HEK293T (cell line): ENCODE results near the gene PDHA1.

Source experiments
- CTCF ChIA-PET: fragments of 350-600 bp; formaldehyde crosslinking; extraction: SDS; loops from one replicate; lab custom pipeline; 2021; ENCODE audit warnings: antibody characterized with exemption, inconsistent platforms; lab: Yijun Ruan, JAX
- POLR2A ChIA-PET: fragments of 350-600 bp; formaldehyde crosslinking; extraction: SDS; loops from one replicate; lab custom pipeline; 2020; ENCODE audit warnings: antibody characterized with exemption, inconsistent platforms; lab: Yijun Ruan, JAX
- DNase-seq: peaks from one replicate; pipeline ENCODE4 v3.0.0; 2012; ENCODE audit warnings: mixed read lengths; ENCODE audit errors: extremely low spot score
- ARNT ChIP-seq: fragments of 450-650 bp; IDR thresholded peaks from 2 replicates; pipeline ENCODE4 v1.6.1; 2017; ENCODE audit warnings: mild to moderate bottlenecking
- BHLHE40 ChIP-seq: fragments of 450-650 bp; IDR thresholded peaks from 2 replicates; pipeline ENCODE4 v1.6.1; 2016; ENCODE audit warnings: mild to moderate bottlenecking, moderate library complexity, borderline replicate concordance
- CTBP1 ChIP-seq: fragments of 450-650 bp; IDR thresholded peaks from 2 replicates; pipeline ENCODE4 v1.6.1; 2016; ENCODE audit warnings: borderline replicate concordance
- ELF4 ChIP-seq: fragments of 450-650 bp; IDR thresholded peaks from 2 replicates; pipeline ENCODE4 v1.6.1; 2017; ENCODE audit warnings: antibody characterized with exemption
- FOXA1 ChIP-seq: fragments of 450-650 bp; IDR thresholded peaks from 2 replicates; pipeline ENCODE4 v1.6.1; 2016; ENCODE audit warnings: mild to moderate bottlenecking
- FOXK2 ChIP-seq: fragments of 450-650 bp; IDR thresholded peaks from 2 replicates; pipeline ENCODE4 v1.6.1; 2016; ENCODE audit warnings: mild to moderate bottlenecking
- FOXM1 ChIP-seq: fragments of 450-650 bp; IDR thresholded peaks from 2 replicates; pipeline ENCODE4 v1.6.1; 2017; ENCODE audit warnings: mild to moderate bottlenecking, borderline replicate concordance
- HDGF ChIP-seq: fragments of 450-650 bp; IDR thresholded peaks from 2 replicates; pipeline ENCODE4 v1.6.1; 2017; ENCODE audit warnings: antibody characterized with exemption, borderline replicate concordance
- L3MBTL2 ChIP-seq: fragments of 450-650 bp; conservative IDR thresholded peaks from 2 replicates; pipeline ENCODE4 v1.6.1; 2016; ENCODE audit warnings: mild to moderate bottlenecking
- LEF1 ChIP-seq: fragments of 450-650 bp; IDR thresholded peaks from 2 replicates; pipeline ENCODE4 v1.6.1; 2017; ENCODE audit warnings: mild to moderate bottlenecking, borderline replicate concordance
- NFRKB ChIP-seq: fragments of 450-650 bp; IDR thresholded peaks from 2 replicates; pipeline ENCODE4 v1.6.1; 2016; ENCODE audit warnings: mild to moderate bottlenecking, moderate library complexity
- PKNOX1 ChIP-seq: fragments of 450-650 bp; IDR thresholded peaks from 2 replicates; pipeline ENCODE4 v1.6.1; 2016
- SP1 ChIP-seq: fragments of 450-650 bp; IDR thresholded peaks from 2 replicates; pipeline ENCODE4 v1.6.1; 2017
- SUZ12 ChIP-seq: fragments of 450-650 bp; IDR thresholded peaks from 2 replicates; pipeline ENCODE4 v1.6.1; 2016; ENCODE audit warnings: mild to moderate bottlenecking
- TARDBP ChIP-seq: fragments of 450-650 bp; IDR thresholded peaks from 2 replicates; pipeline ENCODE4 v1.6.1; 2016
- ZNF384 ChIP-seq: fragments of 450-650 bp; IDR thresholded peaks from 2 replicates; pipeline ENCODE4 v1.6.1; 2016

Gene PDHA1

DNA sequence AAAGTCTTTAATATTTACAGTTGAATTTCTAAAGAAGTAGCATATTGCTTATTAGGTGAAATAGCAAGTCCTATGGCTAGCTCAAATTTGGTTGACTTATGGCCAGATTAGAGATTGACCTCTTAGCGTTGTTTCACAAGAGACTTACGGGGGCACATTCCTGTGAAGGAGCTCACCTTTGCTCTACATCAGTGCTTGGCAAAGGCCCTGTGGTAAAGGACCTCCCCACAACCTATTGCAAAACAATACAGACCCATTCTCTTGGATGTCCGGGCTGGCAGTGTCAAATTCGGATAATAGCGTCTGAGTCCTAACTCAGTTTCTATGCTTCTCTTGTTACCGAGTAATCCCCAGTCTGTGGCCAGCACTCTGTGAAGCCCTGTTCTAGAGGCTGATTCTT is 10.9 kb downstream of the PDHA1 start:
- TF ChIP-seq FOXA1 (no peak), ZNF384 (no peak), L3MBTL2 (no peak), LEF1 (no peak)
- POLR2A ChIA-PET, result no interaction called here
- DNase-seq, result no peak
- CTCF ChIA-PET, result interaction anchor here (0.7 kb wide), 1 partner anchor 1616 kb away, joined by 3 read pairs; no protein-coding TSS in a partner anchor

DNA sequence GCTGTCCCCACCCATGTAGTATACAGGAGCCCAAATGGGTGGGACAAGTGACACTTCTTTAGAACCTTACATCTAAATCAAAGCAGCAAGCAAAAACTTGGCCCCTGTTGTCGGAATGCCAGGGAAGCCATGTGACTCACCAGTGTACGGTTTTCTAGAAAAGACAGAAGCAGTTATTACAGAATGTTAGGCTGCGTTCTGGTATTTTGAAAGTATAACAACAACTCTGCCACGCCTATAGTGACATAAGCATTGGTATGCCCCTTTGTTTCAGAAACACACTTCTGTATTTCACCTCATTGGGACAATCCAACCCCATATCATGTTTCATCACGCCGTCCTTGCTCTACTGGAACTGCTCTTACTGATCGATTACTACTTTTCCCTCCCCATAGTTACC is 14.8 kb downstream of the PDHA1 start:
- POLR2A ChIA-PET, result no interaction called here
- TF ChIP-seq TARDBP (no peak), SP1 (no peak), FOXM1 (no peak), FOXK2 (no peak), SUZ12 (no peak), NFRKB (no peak), PKNOX1 (no peak)
- CTCF ChIA-PET, result no interaction called here

GRCh38 chrX:19360903-19361302 is 17.2 kb downstream of the PDHA1 start:
- TF ChIP-seq SUZ12 (no peak), L3MBTL2 (no peak), HDGF (no peak), LEF1 (no peak), ARNT (no peak), FOXM1 (no peak), SP1 (no peak), FOXA1 (no peak), ELF4 (no peak), BHLHE40 (no peak), TARDBP (no peak), PKNOX1 (no peak), ZNF384 (no peak), CTBP1 (no peak), FOXK2 (no peak), NFRKB (no peak)
- no peak for DNase-seq
- ChIA-PET POLR2A (no interaction called here), CTCF (interaction anchor here (0.6 kb wide), 1 partner anchor 22 kb away, joined by 3 read pairs; no protein-coding TSS in a partner anchor)

More for the DNA sequence above, 14.8 kb downstream of the PDHA1 start:
- DNase-seq, result no peak

DNA sequence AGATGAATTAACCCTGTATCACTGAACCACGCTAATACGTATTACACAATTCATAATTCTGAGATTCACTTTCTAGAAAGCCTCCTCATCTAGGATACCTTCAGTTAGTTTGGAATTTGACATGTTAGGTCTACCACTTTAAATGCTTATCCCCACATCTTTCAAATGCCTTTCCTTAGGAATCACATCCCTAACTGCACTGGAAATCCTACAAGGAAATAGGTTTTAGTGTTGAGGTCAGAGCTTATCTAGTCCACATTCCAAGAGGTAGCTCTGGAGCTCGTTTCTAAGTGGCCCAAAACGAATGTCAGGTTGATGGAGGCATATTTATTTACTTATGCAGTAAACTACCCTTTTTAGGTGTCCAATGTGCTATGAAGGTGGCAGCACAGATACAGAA is 18.0 kb downstream of the PDHA1 start:
- TF ChIP-seq FOXA1, result no peak
- no peak for TF ChIP-seq TARDBP
- TF ChIP-seq PKNOX1, result no peak
- TF ChIP-seq HDGF, result no peak
- TF ChIP-seq SP1, result no peak
- TF ChIP-seq BHLHE40, result no peak
- no peak for TF ChIP-seq ELF4
- no peak for TF ChIP-seq NFRKB
- no peak for TF ChIP-seq L3MBTL2
- ChIA-PET POLR2A (no interaction called here), CTCF (no interaction called here)
- no peak for DNase-seq

DNA sequence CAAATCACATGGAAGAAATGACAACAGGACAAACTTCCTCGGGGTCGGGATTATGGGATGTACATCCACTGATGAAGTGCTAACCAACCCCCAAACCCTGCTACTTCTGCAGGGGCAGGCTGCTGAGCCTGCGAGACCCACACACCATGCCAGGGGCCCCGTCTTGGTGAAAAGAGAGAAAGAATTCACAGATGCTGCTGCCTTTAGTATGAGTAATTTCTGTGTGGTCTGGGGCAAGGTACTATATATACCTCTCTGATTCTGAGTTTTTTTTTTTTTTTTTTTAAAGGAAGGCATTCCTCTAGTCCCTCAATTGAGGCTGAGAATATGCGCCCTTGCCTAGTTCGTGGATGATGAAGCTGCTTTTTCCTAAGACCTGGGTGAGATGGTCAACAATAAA is 24.8 kb downstream of the PDHA1 start:
- ChIA-PET CTCF (interaction anchor here (0.5 to 1.1 kb wide), 2 partner anchors 14 to 167 kb away, joined by 4 to 6 read pairs; no protein-coding TSS in a partner anchor), POLR2A (no interaction called here)
- no peak for TF ChIP-seq NFRKB
- TF ChIP-seq TARDBP, result no peak
- no peak for TF ChIP-seq FOXA1
- no peak for TF ChIP-seq FOXK2
- TF ChIP-seq CTBP1, result no peak
- TF ChIP-seq ARNT, result no peak
- no peak for TF ChIP-seq ZNF384
- TF ChIP-seq ELF4, result no peak
- TF ChIP-seq PKNOX1, result no peak
- no peak for TF ChIP-seq BHLHE40

GRCh38 chrX:19370061-19370460 is 26.3 kb downstream of the PDHA1 start:
- ChIA-PET CTCF (no interaction called here), POLR2A (no interaction called here)
- no peak for DNase-seq
- no peak for TF ChIP-seq SP1
- TF ChIP-seq CTBP1, result no peak
- no peak for TF ChIP-seq FOXA1
- TF ChIP-seq L3MBTL2, result no peak

More for the DNA sequence above, 24.8 kb downstream of the PDHA1 start:
- no peak for DNase-seq

DNA sequence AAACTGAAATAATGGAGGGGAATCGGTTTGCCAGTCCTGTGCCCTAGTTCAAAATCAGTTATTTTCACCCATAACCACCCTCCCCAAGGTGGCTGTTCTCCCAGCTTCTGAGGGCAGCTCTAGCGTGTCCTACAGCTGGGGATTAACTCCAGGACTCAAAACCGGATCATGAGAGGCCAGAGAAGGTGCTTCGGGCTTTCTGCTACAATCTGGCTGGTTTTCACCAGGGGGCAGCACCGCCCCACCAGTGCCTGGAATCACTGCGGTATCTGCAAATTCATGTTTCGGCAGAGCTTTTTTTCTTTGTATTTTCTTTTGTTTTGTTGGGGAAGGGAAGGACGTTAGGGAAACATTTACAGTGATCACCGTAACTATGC is 28.4 kb downstream of the PDHA1 start:
- POLR2A ChIA-PET, result no interaction called here
- CTCF ChIA-PET, result interaction anchor here (0.6 to 1.5 kb wide), 5 partner anchors 11 to 176 kb away, joined by 3 to 9 read pairs (median 5); no protein-coding TSS in a partner anchor
- TF ChIP-seq TARDBP, result no peak
- 0 out of 2 replicates have a peak, but pooled peaks have one; percentile 32 for TF ChIP-seq ZNF384
- TF ChIP-seq LEF1, result no peak
- no peak for TF ChIP-seq ELF4
- TF ChIP-seq FOXM1, result no peak
- no peak for TF ChIP-seq NFRKB
- no peak for TF ChIP-seq BHLHE40
- TF ChIP-seq FOXK2, result no peak
- DNase-seq, result peak; percentile 77
